PC-3 (cell line): Measurements from ENCODE around the gene NEAT1. TPM values are rescaled to one million over a fixed set of nuclear protein-coding genes. Genes with fewer than 3 reads are reported as not detected.

ENCODE experiments used
- ATAC-seq: fragments of 200-7000 bp; cut with Tn5 transposase; 2 replicates; pipeline ENCODE4 v1.9.1; 2020; ENCODE audit warnings: mild to moderate bottlenecking, moderate library complexity
- BruUV-seq: library from RNA; stranded (reverse); fragments of 400-500 nt; replicated peaks from 2 replicates; lab custom pipeline; 2021; lab: Mats Ljungman, UMichigan
- CTCF ChIA-PET: fragments of 300-600 bp; sonication (Branson Sonifier 250); formaldehyde crosslinking; loops from one replicate; lab custom pipeline; 2022; ENCODE audit warnings: antibody characterized with exemption; lab: Charles Lee
- POLR2A ChIA-PET: fragments of 300-600 bp; sonication (Branson Sonifier 250); formaldehyde crosslinking; loops from one replicate; lab custom pipeline; 2022; ENCODE audit warnings: antibody characterized with exemption; ENCODE audit not compliant: unreplicated experiment; lab: Charles Lee
- DNase-seq: peaks from one replicate; pipeline ENCODE4 v3.0.0-alpha.2; 2015
- H2AFZ ChIP-seq: fragments of 300-600 bp; sonication (generic); 2 replicates; pipeline ENCODE4 v1.6.0; 2016; ENCODE audit warnings: antibody characterized with exemption, low read length
- H3F3A ChIP-seq: fragments of 300-600 bp; sonication (generic); one replicate; pipeline ENCODE4 v1.6.0; 2017; ENCODE audit warnings: antibody characterized with exemption, low read length, control low read depth, mild to moderate bottlenecking; ENCODE audit not compliant: unreplicated experiment
- H3K27ac ChIP-seq: fragments of 300-600 bp; sonication (generic); 2 replicates; pipeline ENCODE4 v1.5.1; 2016; ENCODE audit warnings: mild to moderate bottlenecking, low read length
- H3K27me3 ChIP-seq: fragments of 300-600 bp; sonication (generic); 2 replicates; pipeline ENCODE4 v1.6.1; 2016; ENCODE audit warnings: low read length, mixed read lengths
- H3K36me3 ChIP-seq: fragments of 300-600 bp; sonication (generic); 2 replicates; pipeline ENCODE4 v1.6.1; 2016; ENCODE audit warnings: low read depth, mixed run types, low read length, mixed read lengths
- H3K4me1 ChIP-seq: fragments of 300-600 bp; sonication (generic); 2 replicates; pipeline ENCODE4 v1.5.1; 2016; ENCODE audit warnings: low read length; ENCODE audit not compliant: insufficient read depth
- H3K4me2 ChIP-seq: fragments of 300-600 bp; sonication (generic); 2 replicates; pipeline ENCODE4 v1.6.0; 2016; ENCODE audit warnings: low read length
- H3K4me3 ChIP-seq: fragments of 300-600 bp; sonication (generic); 2 replicates; pipeline ENCODE4 v1.5.1; 2016; ENCODE audit warnings: mild to moderate bottlenecking, low read length, mixed read lengths
- H3K79me2 ChIP-seq: fragments of 300-600 bp; sonication (generic); 2 replicates; pipeline ENCODE4 v1.6.1; 2017; ENCODE audit warnings: low read length, mixed read lengths
- H3K9ac ChIP-seq: fragments of 300-600 bp; sonication (generic); 2 replicates; pipeline ENCODE4 v1.6.0; 2016; ENCODE audit warnings: mild to moderate bottlenecking, low read length
- H3K9me2 ChIP-seq: fragments of 300-600 bp; sonication (generic); replicated peaks from 2 replicates; pipeline ENCODE4 v1.6.1; 2016; ENCODE audit warnings: mixed run types, low read length, mixed read lengths
- H3K9me3 ChIP-seq: fragments of 300-600 bp; sonication (generic); 2 replicates; pipeline ENCODE4 v1.6.1; 2016; ENCODE audit warnings: low read length, mixed read lengths
- H4K20me1 ChIP-seq: fragments of 300-600 bp; sonication (generic); 2 replicates; pipeline ENCODE4 v1.6.1; 2016; ENCODE audit warnings: low read length, mixed read lengths
- CTCF ChIP-seq: fragments of 300-600 bp; sonication (generic); conservative IDR thresholded peaks from 2 replicates; pipeline ENCODE4 v1.5.1; 2017; ENCODE audit warnings: antibody characterized with exemption, low read depth, mild to moderate bottlenecking, low read length
- EZH2 ChIP-seq: fragments of 300-600 bp; sonication (generic); IDR thresholded peaks from one replicate; pipeline ENCODE4 v1.6.1; 2017; ENCODE audit warnings: antibody characterized with exemption, mild to moderate bottlenecking, low read length; ENCODE audit not compliant: unreplicated experiment
- EZH2phosphoT487 ChIP-seq: fragments of 300-600 bp; sonication (generic); IDR thresholded peaks from 2 replicates; pipeline ENCODE4 v1.6.1; 2018; ENCODE audit warnings: mild to moderate bottlenecking, antibody characterized with exemption, low read length, borderline replicate concordance
- intact Hi-C: fragments of 100-400 bp; cut with micrococcal nuclease; formaldehyde crosslinking; loops from 2 replicates; pipeline ENCODE4 v1.9.0; 2023
- total RNA-seq: library from RNA; depleted of rRNA; stranded (reverse); fragments of >200 nt; gene quantifications from 2 replicates; pipeline ENCODE4 v1.2.3, GENCODE V29; 2014

Gene NEAT1
- total RNA-seq, 1 experiment from 2014 or later: 47.9 TPM

- Histone ChIP-seq H3K79me2 (peaks cover 9% of the 10 kb centered on the region), H3K27me3 (no peaks in the 10 kb centered on the region), H3F3A (peaks cover 4% of the 10 kb centered on the region), H2AFZ (peak overlapping the region; percentile 50), H3K9me2 (no peaks in the 10 kb centered on the region), H3K27ac (peak overlapping the region; percentile 99; the same call in 1 of the 2 replicates), H3K4me1 (peaks cover 47% of the 10 kb centered on the region), H4K20me1 (no peaks in the 10 kb centered on the region), H3K36me3 (peaks cover 4% of the 10 kb centered on the region; the same call in 1 of the 2 replicates), H3K9me3 (no peaks in the 10 kb centered on the region), H3K4me2 (peak overlapping the region; percentile 74), H3K4me3 (peak overlapping the region; percentile 32; the same call in 1 of the 2 replicates), H3K9ac (peak overlapping the region; percentile 31)
- CTCF ChIA-PET: interaction anchor here (0.6 to 2.4 kb wide), 7 partner anchors 12 to 109 kb away, joined by 3 to 9 read pairs (median 5); partner anchors contain the start of genes SCYL1 and TIGD3
- DNase-seq (peak; percentile 93), ATAC-seq (peak; percentile 52)
- TF ChIP-seq CTCF (peak; percentile 96), EZH2 (no peak), EZH2phosphoT487 (no peak)
- intact Hi-C loops: loop anchor here (1.0 kb wide), 3 partner anchors 17 to 94 kb away; no protein-coding TSS in a partner anchor
- no TSS peak for BruUV-seq
- POLR2A ChIA-PET: interaction anchor here (0.6 to 1.5 kb wide), 4 partner anchors 29 to 82 kb away, joined by 4 to 6 read pairs (median 5); partner anchors contain the start of gene MALAT1
Observed at GRCh38 chr11:65416341-65416824, 6.2 kb upstream of the NEAT1 start.

GRCh38 chr11:65416841-65417701 is 5.5 kb upstream of the NEAT1 start:
- H3K4me2 ChIP-seq: peak overlapping the region; percentile 74
- H3K9ac ChIP-seq: peak overlapping the region; percentile 92
- peak overlapping the region; percentile 32; the same call in 1 of the 2 replicates for H3K4me3 ChIP-seq
- TF ChIP-seq EZH2phosphoT487 (no peak), CTCF (no peak), EZH2 (no peak)
- H2AFZ ChIP-seq: no peak overlapping the region
- CTCF ChIA-PET: interaction anchor here (0.6 to 2.4 kb wide), 3 partner anchors 52 to 108 kb away, joined by 3 to 9 read pairs (median 5); partner anchors contain the start of genes SCYL1 and TIGD3
- H3K9me3 ChIP-seq: no peaks in the 10 kb centered on the region
- intact Hi-C loops: loop anchor here (1.0 kb wide), 3 partner anchors 16 to 93 kb away; no protein-coding TSS in a partner anchor
- ATAC-seq (no peak), DNase-seq (peak; percentile 15)
- H3K4me1 ChIP-seq: peaks cover 53% of the 10 kb centered on the region
- H3K27me3 ChIP-seq: no peaks in the 10 kb centered on the region
- H3K9me2 ChIP-seq: no peaks in the 10 kb centered on the region
- H3F3A ChIP-seq: peaks cover 4% of the 10 kb centered on the region
- POLR2A ChIA-PET: interaction anchor here (0.5 to 1.5 kb wide), 3 partner anchors 32 to 82 kb away, joined by 4 to 18 read pairs (median 5); partner anchors contain the start of gene MALAT1
- peaks cover 4% of the 10 kb centered on the region; the same call in 1 of the 2 replicates for H3K36me3 ChIP-seq
- BruUV-seq: no TSS peak
- H3K79me2 ChIP-seq: peaks cover 15% of the 10 kb centered on the region
- H3K27ac ChIP-seq: peak overlapping the region; percentile 99
- no peaks in the 10 kb centered on the region for H4K20me1 ChIP-seq
